Vagina (tissue), 2 donors: Measurements from ENCODE around the gene MAGED1. TPM values are rescaled to one million over a fixed set of nuclear protein-coding genes. Genes with fewer than 3 reads are reported as not detected.

ENCODE experiments used
- DNase-seq, 2 donors: peaks; one replicate each; pipeline ENCODE4 v3.0.0-alpha.2; 2017; ENCODE audit errors: extremely low spot score in 2 of 2
- H3K27ac ChIP-seq: fragments of 200-600 bp; sonication (generic); one replicate; pipeline ENCODE4 v1.5.1; 2019
- H3K27me3 ChIP-seq: fragments of 200-600 bp; sonication (generic); one replicate; pipeline ENCODE4 v1.5.1; 2019
- H3K36me3 ChIP-seq, 2 donors: fragments of 200-600 bp; sonication (generic); one replicate each; pipeline ENCODE4 v1.5.1; 2017 to 2019
- H3K4me1 ChIP-seq: fragments of 200-600 bp; sonication (generic); one replicate; pipeline ENCODE4 v1.5.1; 2019
- H3K4me3 ChIP-seq, 2 donors: fragments of 200-600 bp; sonication (generic); 1 replicate in 1 of 2; 2 replicates in 1 of 2; pipeline ENCODE4 v1.5.1; 2016 to 2019
- H3K9me3 ChIP-seq: fragments of 200-600 bp; sonication (generic); one replicate; pipeline ENCODE4 v1.5.1; 2019
- CTCF ChIP-seq, 3 experiments: fragments of 450-650 bp in 2 of 3; fragments of 200-600 bp in 1 of 3; sonication (generic) in 1 of 3; IDR thresholded peaks; one replicate each; pipeline ENCODE4 v1.5.1; 2017 to 2019; ENCODE audit warnings: antibody characterized with exemption in 3 of 3, mild to moderate bottlenecking in 2 of 3, moderate library complexity in 2 of 3
- POLR2A ChIP-seq, 2 donors: fragments of 450-650 bp; IDR thresholded peaks; one replicate each; pipeline ENCODE4 v1.6.1; 2017; ENCODE audit warnings: antibody characterized with exemption in 2 of 2, mild to moderate bottlenecking in 2 of 2, moderate library complexity in 2 of 2
- POLR2AphosphoS5 ChIP-seq, 2 donors: sonication (generic); formaldehyde crosslinking; IDR thresholded peaks; one replicate each; pipeline ENCODE4 v1.9.0; 2017; ENCODE audit warnings: antibody characterized with exemption in 2 of 2, mild to moderate bottlenecking in 2 of 2, low read depth in 1 of 2; ENCODE audit not compliant: insufficient read depth in 1 of 2
- intact Hi-C: fragments of 100-400 bp; cut with DNase I; formaldehyde crosslinking; loops from one replicate; pipeline ENCODE4 v1.15.1; 2023
- total RNA-seq: library from RNA; depleted of rRNA; stranded (reverse); fragments of >200 nt; gene quantifications from one replicate; pipeline ENCODE4 v1.2.3, GENCODE V29; 2016

The MAGED1 gene
- total RNA-seq, 1 donor from 2014 or later: 50.1 TPM

GRCh38 chrX:51876441-51876840 lies 17.0 kb upstream of the MAGED1 start:
- H3K27ac ChIP-seq: no peak overlapping the region
- H3K36me3 ChIP-seq: no peaks in the 10 kb centered on the region
- no peak for DNase-seq
- intact Hi-C loops: no loop called here
- no peak overlapping the region for H3K4me3 ChIP-seq
- TF ChIP-seq POLR2AphosphoS5 (IDR thresholded peaks at IDR 0.05; ENCODE audit: insufficient read depth in 1 of 2, low read depth in 1 of 2) (no peak), CTCF (IDR thresholded peaks at IDR 0.05) (no peak), POLR2A (IDR thresholded peaks at IDR 0.05) (no peak)
- no peaks in the 10 kb centered on the region for H3K9me3 ChIP-seq
- H3K4me1 ChIP-seq: no peaks in the 10 kb centered on the region
- H3K27me3 ChIP-seq: no peaks in the 10 kb centered on the region

GRCh38 chrX:51878056-51878455 lies 15.4 kb upstream of the MAGED1 start:
- Histone ChIP-seq H3K9me3 (no peaks in the 10 kb centered on the region), H3K27me3 (no peaks in the 10 kb centered on the region), H3K27ac (no peak overlapping the region), H3K36me3 (no peaks in the 10 kb centered on the region), H3K4me3 (no peak overlapping the region), H3K4me1 (no peaks in the 10 kb centered on the region)
- TF ChIP-seq CTCF (IDR thresholded peaks at IDR 0.05) (no peak), POLR2AphosphoS5 (IDR thresholded peaks at IDR 0.05; ENCODE audit: insufficient read depth in 1 of 2, low read depth in 1 of 2) (no peak)
- intact Hi-C loops: no loop called here
- DNase-seq: no peak

GRCh38 chrX:51889851-51890250 lies 3.6 kb upstream of the MAGED1 start:
- TF ChIP-seq CTCF (IDR thresholded peaks at IDR 0.05) (no peak), POLR2AphosphoS5 (IDR thresholded peaks at IDR 0.05; ENCODE audit: insufficient read depth in 1 of 2, low read depth in 1 of 2) (no peak), POLR2A (IDR thresholded peaks at IDR 0.05) (no peak)
- Histone ChIP-seq H3K4me3 (no peak overlapping the region), H3K4me1 (peaks cover 9% of the 10 kb centered on the region), H3K27ac (no peak overlapping the region), H3K36me3 (no peaks in the 10 kb centered on the region), H3K27me3 (no peaks in the 10 kb centered on the region), H3K9me3 (no peaks in the 10 kb centered on the region)
- intact Hi-C loops: no loop called here
- DNase-seq: no peak

GRCh38 chrX:51891245-51891644 lies 2.2 kb upstream of the MAGED1 start:
- H3K4me1 ChIP-seq: peaks cover 17% of the 10 kb centered on the region
- no peak for DNase-seq
- no peak overlapping the region for H3K4me3 ChIP-seq
- intact Hi-C loops: no loop called here
- no peaks in the 10 kb centered on the region for H3K9me3 ChIP-seq
- no peak overlapping the region for H3K27ac ChIP-seq
- H3K27me3 ChIP-seq: no peaks in the 10 kb centered on the region
- TF ChIP-seq POLR2AphosphoS5 (IDR thresholded peaks at IDR 0.05; ENCODE audit: insufficient read depth in 1 of 2, low read depth in 1 of 2) (no peak), CTCF (IDR thresholded peaks at IDR 0.05) (no peak), POLR2A (IDR thresholded peaks at IDR 0.05) (no peak)
- H3K36me3 ChIP-seq: no peaks in the 10 kb centered on the region

- peak overlapping the region; percentile 73 for H3K27ac ChIP-seq
- H3K4me1 ChIP-seq: peaks cover 17% of the 10 kb centered on the region
- H3K36me3 ChIP-seq: no peaks in the 10 kb centered on the region
- intact Hi-C loops: no loop called here
- no peaks in the 10 kb centered on the region for H3K27me3 ChIP-seq
- no peaks in the 10 kb centered on the region for H3K9me3 ChIP-seq
- no peak overlapping the region for H3K4me3 ChIP-seq
- no peak for TF ChIP-seq CTCF (IDR thresholded peaks at IDR 0.05)
- TF ChIP-seq POLR2A (IDR thresholded peaks at IDR 0.05): no peak
- TF ChIP-seq POLR2AphosphoS5 (IDR thresholded peaks at IDR 0.05; ENCODE audit: insufficient read depth in 1 of 2, low read depth in 1 of 2): no peak
- DNase-seq: no peak
These were observed 1.4 kb upstream of the MAGED1 start for GRCh38 chrX:51891821-51892551.
